Activated CD4-positive, alpha-beta T cell treated with anti-CD3 and anti-CD28 coated beads for 4 hours (primary cell): ENCODE measurements around the gene STAB1.
"Not testable (repeated sequence)": the region's sequence is repeated elsewhere in the genome, so short reads cannot be mapped to it uniquely, and the experiment has no call there.

Experiments
- DNase-seq, 2 donors: peaks; one replicate each; pipeline ENCODE4 v3.0.0-alpha.2; 2020

STAB1 gene

GRCh38 chr3:52525680-52526561, 30.8 kb downstream of the STAB1 start:
- DNase-seq: no peak

DNA sequence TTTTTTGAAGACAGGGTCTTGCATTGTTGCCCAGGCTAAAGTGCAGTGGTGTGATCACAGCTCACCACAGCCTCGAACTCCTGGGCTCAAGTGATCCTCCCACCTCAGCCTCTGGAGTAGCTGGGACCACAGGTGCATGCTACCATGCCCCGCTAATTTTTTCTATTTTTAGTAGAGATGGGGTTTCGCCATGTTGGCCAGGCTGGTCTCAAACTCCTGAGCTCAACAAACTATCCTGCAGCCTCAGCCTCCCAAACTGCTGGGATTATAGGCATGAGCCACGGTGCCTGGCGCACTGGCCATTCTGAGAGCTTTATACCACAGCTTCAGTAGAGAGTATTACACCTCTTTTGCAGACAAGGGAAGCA, 31.5 kb downstream of the STAB1 start:
- DNase-seq: not testable (repeated sequence)

DNA sequence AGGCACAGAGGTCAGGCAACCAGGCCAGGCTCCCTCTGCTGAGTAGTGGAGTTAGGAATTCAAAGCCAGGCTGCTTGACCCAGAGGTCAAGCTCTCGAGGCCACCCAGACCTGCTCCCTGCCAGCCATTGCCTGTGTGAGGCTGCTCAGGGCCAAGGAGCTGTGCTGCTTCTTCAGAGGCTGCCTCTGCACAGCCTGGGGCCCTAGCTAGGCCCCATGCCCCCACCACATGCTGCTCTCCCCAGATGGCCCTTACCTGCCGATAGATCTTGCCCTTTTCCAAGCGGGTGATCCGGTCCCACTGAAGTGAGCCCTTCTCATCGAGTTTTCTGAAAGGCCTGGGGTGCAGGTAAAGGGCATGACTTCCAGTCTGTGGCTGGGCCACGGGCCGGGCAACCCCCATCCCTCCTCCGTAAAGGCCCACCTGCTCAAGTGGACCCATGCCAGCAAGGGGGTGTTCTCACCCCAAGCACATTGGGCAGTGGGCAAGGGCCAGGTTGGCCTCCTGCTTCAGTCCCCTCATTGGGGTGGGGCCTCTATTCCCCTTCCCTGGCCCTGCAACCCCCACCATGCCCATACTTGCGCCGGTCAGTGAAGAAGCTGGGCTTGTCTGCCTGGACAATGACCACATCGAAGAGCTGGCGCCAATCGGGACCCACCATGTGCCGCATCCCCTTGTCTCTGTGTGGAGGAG, 32.0 kb downstream of the STAB1 start:
- DNase-seq: no peak

- no peak for DNase-seq
These were observed 32.8 kb downstream of the STAB1 start for GRCh38 chr3:52527732-52528585.

DNA sequence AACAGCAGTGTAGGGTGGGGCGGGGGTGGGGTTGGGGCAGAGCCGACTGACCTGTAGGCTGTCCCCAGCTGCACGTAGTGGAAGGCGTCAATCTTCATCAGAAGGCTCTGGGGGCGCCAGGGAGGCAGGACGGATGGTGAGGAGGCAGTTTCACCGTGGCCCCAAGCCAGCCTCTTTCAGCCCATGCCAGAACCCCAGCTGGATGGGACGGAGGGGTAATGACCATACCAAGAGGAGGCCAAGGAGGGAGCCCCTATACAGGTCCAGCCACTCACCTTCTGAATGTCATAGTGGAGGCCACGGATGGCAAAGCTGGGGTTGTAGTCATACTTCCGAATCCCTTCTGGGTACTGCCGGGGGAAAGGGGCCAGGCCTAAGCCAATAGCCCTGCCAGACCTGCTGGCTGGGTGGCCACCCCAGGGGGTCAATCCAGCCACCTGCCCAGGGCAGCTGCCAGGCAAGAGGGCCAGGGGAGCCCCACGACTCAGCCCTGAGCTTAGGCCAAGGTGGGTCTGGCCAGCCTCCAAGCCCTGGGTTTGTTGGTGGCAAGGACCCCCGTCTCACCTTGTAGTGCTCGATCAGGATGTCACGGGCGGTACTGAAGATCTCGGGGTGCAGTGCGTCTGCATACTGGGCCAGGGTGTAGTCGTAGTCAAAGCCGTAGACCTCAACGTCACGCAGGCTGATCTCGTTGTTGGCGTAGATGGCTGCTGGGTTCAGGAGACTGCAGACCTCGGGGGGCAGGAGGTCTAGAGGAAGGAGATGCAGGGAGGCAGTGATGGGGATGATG, 33.6 kb downstream of the STAB1 start:
- DNase-seq: no peak

- no peak for DNase-seq
These were observed 34.5 kb downstream of the STAB1 start for GRCh38 chr3:52529376-52530333.

DNA sequence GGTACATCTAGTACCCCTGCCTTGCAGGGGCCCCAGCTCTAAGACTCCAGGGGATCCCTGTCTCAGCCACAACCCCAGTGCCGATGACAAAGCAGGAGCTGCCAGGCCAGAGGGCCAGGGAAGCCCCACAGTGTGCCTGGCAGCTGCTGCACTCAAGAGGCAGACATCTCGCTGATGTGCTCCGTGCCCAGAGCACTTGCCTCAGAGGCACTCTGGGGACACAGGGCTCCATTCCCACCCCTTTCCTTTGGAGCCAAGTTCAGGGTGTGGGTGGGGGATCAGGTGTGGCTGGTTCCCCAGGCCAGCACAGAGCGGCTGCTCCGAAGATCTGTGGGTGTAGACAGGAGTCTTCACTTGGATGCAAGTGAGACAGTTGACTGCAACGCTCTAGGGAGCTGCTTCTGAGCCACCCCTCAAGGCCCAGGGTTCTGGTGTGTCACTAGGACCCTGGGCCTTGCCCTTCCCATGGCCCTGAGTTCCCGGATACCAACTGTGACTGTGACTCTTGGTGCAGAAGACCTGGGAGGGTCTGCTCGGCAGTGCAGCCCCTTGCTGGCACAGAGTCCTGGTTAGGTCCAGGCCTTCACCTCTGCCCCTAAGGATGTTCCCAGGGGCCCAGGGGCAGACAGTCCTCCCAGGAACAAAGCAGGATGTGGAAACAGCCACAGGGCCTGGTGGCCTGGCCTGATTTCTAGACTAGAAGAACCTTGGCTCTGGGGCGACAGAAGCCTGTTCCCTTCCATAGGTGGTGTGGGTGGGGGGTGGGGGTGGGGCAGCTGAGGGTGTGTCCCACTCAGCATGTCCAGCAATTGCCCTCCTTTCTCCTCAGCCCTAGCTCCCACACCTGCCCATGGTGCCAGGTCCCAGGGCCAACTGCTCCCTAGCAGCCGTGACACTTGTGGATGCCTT, 36.0 kb downstream of the STAB1 start:
- DNase-seq: no peak

- no peak for DNase-seq
These were observed 36.9 kb downstream of the STAB1 start for GRCh38 chr3:52531860-52532516.

DNA sequence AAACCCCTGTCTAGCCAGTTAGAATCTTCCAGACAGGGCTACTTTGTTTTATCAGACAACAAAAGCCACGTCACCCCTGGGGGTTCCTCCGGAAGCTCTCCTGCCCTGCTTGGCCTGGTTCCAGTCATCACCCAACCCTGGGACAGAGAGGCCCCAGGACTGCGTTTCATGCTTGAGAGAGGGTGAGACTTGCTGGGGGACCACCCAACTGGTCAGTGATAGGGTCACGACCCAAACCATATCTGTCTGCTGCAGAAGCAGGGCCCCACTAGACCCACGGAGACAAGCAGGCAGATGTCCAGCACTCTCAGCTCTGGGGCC, 37.3 kb downstream of the STAB1 start:
- peak in 1 of 2 donors; percentile 26 for DNase-seq

DNA sequence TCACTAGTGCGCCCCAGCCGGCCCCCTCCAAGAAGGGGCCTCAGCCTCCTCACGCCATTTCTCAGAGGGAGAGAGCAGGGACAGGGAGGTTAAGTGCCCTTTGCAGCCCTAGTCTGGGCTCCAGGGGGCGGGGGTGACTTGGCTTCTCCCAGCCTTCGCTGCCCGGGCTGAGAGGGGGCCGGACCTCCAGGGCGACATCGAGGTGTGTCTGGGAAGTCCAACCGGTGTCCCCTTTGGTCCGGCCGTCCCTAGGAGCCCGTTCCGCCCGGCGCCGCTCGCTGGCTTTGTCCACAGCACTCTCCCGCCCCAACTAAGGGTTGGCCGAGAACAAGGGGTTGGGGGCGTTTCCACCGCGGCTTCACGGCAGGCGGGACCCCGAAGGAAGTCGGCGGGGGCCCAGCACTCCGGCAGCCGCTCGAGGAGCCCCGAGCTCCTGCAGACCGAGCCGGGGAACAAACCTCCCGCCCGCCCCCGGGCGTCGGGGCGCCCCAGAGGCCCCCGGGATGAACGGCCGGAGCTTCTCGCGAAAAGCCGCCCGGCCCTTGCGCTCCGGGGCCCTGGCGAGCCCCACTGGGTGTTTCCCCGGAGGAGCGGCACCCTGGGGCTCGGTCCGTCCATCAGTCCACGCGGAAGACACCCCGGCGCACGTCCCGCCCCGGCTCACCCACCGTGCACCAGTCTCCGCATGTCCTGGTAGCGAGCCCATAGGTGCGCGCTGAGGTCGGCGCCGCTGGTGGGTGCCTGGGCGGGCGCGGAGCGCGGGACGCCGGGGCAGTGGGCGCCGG, 37.9 kb downstream of the STAB1 start:
- DNase-seq: peak in 1 of 2 donors; percentile 22

DNA sequence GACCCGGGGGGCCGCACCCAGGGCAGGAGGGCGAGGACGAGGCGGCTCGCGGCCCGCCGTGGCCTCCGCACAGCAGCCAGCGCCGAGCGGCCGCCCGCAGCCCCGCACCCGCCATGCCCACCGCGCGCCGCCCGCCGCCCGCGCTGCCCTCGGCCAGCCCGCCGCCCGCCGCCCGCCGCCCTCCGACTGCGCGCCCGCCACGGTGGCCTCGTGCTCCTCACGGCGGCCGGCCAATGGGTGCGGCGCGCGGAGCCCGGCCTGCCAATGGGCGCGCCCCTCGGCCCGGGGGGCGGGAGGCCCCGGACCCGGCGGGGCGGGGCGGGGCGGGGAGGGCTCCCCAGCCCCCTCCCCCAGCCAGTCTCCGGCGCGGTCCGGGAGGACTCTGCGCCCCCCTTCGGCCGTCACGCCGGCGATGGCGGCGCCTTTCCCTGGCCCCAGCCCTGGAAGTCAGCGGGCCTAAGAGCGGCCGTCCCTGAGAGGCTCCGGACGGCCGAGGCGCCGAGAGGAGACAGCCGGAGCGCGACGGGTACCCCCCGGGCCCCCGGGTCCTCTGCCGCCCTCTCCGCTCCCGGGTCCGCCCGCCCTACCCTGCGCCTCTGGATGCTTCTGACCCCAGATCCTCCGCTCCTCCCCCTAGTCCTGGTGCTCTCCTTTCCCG, 38.6 kb downstream of the STAB1 start, which contains the start of gene NT5DC2:
NT5DC2 (minus strand) TSS at position 235 of the 658 bp plus-strand sequence; CDS start at position 115, 120 bp downstream.
- DNase-seq: peak; percentile 57 to 65

DNA sequence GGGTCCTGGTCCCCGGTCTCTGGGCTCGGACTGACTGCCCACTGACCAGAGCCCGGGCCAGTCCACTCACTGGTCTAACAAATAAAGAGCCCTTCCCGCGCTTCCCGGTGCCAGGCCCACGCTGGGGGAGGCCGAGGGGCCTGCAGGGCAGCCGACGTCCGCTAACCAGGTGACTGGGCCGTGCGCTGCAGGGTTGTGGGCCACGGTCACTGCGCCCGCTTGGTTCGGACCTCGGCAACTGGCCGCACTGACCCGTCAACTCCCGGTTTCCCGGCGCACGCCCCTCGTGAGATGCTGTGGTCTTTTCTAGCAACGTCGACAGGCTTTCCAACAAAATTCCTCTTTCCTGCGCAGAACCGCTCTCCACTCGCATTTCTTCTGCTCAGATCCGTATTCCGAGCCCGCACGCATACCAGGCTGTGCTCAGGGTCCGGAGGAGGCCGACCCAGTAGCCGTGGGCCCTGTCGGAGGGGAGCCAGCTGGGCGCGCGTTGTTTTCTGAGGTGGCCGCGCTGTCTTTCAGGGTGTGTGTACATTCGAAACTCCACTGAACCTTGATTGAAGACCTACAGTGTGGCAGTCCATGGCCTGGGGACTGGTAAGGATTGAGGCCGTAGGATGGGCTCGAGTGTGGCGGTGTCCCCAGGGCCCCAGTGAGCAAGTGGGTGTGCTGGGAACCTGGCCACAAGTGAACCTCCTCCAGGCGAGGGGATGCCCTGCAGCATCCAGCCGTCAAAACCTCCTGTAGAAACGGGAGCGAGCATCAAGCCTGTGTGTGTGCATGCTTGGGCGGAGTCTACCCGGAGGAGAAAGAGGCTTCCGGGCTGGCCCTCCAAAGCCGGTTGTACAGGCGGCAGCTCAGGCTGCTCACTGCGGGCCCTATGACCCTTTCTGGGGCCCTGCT, 39.4 kb downstream of the STAB1 start:
- DNase-seq: no peak

DNA sequence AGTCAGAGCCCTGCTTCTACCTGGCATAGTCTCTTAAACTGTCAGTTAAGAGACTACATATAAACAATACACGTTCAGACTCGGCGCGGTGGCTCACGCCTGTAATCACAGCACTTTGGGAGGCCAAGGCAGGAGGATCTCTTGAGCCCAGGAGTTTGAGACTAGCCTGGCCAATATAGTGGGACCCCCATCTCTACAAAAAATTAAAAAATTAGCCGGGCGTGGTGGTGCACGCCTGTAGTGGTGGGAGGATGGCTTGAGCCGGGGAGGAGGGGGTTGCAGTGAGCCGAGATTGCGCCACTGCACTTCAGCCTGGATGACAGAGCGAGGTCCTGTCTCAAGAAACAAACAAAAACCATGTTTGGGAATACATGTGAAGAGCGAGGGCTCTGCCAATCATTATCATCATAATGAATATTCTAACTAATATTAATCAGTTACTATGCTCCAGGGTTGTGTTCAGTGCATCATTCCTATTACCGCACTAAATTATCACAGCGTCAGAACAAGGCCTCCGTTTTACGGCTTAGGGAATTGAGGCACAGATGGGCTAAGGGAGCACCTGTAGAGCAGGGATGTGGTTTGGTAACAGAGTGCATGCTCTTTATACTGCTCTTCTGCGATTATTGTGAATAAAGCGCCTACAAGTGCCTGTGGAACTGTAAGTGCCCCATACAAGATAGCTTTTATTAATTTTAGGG, 40.4 kb downstream of the STAB1 start:
- DNase-seq: no peak

DNA sequence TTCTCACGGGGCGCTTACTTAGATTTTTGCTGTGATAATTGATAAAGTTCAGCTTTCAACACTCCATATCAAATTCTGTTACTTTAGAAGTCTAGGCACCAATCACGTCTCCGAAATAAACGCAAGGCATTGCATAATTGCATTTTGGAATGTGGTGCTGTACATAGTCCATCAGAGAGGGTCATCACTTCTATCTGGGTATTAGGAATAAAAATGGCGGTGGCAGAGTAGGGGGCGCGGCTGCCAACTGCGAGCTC, 40.9 kb downstream of the STAB1 start:
- no peak for DNase-seq

DNA sequence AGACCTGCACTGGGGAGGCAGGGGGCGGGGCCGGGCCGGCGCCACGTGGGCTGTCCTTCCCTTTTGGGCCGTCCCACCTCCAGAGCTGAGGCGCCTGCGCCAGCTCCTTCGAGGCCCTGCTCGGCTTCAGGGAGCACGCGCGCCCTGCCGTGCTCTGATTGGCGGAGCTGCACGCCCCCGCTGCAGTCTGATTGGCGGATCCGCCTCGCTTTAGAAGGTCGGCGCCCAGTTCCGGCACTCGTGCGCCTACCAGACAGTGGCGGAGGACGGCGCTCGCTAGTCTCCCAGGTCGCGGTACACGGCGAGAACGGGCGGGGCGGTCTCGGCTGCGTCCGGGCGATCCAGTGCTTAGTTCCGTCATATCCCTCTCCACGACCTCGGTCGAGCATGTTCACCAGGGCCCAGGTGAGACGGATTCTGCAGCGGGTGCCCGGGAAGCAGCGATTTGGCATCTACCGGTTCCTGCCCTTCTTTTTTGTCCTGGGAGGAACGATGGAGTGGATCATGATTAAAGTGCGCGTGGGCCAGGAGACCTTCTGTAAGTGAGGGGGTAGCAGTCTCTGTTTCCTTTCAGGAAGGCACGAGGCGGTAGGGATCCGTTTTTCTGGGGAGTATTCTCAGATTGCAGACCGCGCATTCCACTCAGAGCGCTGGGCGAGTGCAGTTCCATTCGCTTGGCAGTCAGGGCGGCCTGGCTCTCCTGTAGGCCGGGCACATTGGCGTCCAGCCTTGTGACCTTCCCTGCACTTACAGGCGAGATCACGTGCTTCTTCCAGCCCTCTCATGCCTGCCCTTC, 41.4 kb downstream of the STAB1 start, which contains the start of gene UQCC5:
UQCC5 (plus strand) TSS at position 237 of the 796 bp plus-strand sequence; CDS start at position 388, 151 bp downstream.
- peak; percentile 96 to 98 for DNase-seq

DNA sequence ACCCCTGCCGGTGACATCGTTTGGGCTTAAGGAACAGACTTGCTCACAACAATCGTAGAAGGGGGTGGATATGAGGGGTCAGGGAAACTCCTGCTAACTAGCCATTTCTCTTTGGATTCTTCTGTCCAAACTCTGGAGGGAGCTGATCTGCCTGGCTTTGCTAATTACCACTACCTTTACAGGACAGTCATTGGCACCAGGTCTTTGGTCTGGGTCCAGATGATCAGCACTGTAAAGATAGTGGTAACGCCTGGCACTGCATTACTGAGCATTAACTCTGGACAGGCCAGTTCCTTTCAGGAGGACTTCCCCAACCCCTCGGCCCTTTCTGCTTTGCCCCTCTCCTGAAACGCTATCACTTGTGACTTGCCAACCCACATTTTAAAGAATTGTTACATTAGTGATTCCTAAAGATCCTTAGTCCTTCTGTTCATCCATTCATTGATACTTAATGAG, 42.1 kb downstream of the STAB1 start:
- DNase-seq: no peak
